GM21717 (cell line): ENCODE data around the gene ARNT2.

ENCODE experiments used
- ATAC-seq: cut with Tn5 transposase; IDR thresholded peaks from one replicate; pipeline ENCODE4 v1.9.1; 2021; ENCODE audit warnings: mild to moderate bottlenecking, moderate library complexity; ENCODE audit not compliant: unreplicated experiment

Gene ARNT2

DNA sequence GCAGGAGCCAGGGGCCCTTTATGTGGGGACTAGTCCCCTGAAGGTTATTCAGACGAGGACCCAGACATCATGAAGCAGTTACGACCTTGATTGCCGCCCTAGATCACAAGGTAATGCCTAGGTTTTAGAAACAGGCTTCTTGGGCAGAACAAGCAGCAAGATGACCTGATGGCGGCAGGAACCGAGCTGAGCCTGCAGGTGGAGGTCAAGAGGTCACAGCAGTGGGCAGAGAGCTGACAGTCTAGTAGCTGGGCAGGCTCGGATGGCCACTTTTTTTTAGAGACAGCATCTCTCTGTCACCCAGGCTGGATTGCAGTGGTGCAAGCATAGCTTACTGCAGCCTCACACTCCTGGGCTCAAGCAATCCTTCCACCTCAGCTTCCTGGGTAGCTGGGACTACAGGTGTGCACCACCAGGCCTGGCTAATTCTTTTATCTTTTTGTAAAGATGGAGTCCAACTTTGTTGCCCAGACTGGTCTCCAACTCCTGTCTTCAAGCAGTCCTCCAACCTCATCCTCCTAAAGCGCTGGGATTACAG lies 207.4 kb downstream of the ARNT2 start:
- ATAC-seq, result no peak

DNA sequence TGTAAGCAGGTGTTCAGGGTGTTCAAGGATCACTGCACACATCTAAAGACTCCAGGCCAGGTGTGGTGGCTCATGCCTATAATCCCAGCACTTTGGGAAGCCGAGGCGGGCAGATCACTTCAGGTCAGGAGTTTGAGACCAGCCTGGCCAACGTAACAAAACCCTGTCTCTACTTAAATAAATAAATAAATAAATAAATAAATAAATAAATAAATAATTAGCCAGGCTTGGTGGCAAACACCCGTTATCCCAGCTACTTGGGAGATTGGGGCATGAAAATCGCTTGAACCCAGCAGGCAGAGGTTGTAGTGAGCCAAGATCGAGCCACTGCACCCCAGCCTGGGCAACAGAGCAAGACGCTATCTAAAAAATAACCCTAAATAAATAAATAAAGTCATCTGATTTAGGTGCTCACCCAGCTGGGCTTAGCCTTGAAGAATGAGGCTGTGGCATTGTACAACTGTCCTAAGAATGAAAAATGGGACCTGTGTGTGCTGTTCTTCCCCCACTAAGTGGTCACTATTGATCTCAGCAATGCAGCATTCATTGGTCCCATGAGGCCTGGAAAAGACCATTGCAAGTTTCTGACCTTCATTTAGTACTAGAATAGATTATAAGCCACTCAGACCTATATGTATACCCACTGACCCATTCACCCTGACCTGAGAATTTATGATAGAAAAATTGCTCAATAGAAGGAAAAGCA lies 208.1 kb downstream of the ARNT2 start:
- ATAC-seq, result no peak

DNA sequence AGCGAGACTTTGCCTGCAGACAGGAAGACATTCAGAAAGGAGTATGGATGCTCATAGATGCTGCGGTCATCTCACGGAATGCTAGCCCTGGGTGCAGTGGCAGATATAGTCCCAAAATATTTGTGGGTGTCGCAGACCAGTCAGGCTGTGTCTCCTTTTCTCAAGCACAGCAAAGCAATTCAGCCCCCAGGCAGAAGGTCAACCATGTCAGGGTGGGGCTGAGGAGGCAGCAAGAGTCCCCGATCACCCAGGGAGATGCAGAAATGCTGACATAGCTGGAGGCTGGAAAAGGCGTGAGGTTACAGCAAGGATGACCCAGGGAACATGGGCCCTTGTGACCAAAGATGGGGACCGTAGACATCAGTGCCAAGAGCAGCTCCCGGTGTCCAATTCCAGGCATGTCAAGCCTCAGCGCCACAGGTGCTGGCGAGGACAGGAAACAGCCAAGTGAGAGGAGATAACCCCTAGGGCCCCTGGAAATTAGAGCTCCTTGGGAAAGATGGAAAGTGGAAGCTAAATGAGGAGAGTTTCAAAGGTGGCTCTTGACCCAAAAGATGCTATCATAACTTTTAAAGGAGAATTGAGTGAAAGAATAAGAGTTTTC lies 209.7 kb downstream of the ARNT2 start:
- no peak for ATAC-seq

DNA sequence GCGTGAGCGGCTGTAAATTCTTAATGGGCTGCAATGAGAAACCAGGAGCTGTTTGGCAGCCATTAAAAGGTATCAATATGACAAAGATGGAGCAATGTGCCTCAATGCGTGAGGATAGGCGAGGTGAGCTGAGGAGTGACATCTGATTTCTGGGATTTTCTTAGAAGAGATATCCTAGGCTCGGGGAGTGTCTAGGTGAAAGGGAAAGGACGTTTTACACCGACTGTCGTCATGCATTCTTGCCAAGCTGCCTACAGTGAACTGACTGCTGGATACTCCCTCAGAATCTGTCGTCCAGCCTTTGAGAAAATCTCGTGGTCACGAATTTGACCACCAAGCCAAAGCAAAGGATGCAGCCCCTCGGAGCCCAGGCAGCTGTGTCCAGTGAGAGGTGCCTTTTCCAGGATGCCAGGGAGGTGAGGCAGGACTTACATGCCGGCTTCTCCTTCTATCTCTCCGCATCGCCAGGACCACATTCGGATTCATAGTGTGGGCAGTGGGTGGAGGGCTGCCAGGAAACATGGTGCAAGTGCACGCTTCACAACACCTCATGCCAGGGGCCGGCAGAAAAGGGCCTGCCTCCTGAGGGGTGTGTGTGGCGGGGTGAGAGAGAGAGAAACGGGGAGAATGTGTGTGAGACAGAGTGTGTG lies 210.7 kb downstream of the ARNT2 start:
- no peak for ATAC-seq

DNA sequence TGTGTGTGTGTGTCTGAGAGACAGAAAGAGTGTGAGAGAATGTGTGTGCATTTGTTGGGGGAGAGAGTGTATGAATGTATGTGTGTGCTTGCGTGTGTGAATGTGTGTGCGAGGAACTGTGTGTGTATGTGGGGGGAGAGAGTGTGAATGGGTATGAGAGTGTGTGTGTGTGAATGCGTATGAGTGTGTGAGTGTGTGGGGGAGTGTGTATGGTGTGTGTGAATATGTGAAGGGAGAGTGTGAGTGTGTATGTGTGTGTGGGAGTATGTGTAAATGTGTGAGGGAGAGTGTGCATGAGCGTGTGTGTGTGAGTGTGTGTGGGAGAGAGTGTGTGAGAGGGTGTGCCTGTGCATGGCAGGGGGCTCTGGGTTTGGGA lies 211.2 kb downstream of the ARNT2 start:
- no peak for ATAC-seq

DNA sequence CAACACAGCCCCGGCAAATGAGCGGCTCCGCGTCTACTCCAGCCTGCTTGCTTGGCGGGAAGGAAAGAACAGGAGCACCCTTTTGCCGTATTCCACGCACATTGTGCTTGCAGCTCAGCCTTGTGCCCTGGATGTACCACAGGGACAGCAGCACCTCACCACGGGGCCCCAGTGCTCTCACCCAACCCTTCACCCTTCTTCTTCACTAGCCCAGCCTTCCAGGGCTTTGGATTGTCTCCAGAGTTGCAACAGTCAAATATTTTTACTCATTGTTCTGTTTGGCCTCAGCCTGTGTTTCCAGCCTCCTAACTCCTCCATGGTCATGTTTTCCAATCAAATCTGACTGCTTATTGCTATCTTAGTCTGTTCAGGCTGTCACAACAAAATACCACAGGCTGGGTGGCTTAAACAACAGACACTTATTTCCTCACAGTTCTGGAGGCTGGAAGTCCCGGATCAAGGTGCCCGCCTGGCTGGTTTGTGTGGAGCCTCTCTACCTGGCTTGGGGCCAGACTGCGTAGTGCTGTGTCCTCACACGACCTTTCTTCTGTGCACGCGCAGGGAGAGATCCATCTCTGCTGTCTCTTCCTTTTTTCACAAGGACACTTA lies 211.7 kb downstream of the ARNT2 start:
- ATAC-seq, result no peak

DNA sequence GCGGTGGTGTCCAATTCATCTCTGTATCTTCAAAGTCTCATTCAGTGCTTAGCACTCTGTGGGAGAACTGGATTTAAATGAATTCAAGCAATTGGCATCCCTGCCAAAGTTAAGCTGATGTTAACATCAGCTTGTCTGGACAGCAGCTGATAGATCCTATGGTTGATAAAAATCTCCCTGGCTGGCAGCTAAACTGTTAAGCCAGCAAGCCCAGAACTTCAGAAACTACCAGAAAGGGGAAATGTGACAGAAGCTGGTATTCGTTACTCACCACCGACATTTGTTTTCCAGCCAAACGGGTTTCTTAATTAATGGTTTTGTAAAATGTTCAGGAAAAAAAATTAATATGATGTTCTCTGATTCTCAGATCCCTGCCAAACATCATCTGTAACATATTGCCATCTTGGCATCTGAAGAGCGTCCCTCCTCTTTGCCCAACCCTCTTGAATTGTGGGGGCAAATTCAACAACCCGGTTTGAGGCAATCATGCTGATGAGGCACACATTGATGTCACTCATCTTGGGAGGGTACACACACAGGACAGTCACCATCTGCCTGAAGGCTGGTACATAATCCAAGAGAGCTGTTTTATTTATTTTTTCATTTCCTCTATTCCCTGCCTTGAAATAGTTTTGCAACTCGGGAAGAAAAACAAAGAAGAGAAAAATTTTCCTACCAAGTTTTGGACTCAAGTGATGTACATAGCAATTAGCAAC lies 214.7 kb downstream of the ARNT2 start:
- no peak for ATAC-seq

DNA sequence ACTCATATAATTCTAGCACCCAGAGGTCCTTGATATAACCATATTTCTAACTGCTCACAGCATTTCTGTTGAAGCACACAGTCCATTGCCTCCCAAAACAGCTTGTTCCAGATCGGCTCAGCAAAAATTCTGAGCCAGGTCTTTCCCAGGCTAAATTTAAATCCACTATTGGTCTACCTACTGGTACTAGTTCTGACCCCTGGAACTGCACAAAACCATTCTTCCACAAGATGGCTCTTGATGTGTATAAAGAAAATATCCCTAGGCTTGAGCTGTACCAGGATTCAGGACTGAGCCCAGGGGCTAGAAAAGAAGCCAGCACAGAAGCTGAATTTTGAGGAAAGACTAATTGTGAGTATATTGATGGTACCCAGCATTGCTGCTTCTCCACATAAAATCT lies 215.5 kb downstream of the ARNT2 start:
- ATAC-seq, result no peak

DNA sequence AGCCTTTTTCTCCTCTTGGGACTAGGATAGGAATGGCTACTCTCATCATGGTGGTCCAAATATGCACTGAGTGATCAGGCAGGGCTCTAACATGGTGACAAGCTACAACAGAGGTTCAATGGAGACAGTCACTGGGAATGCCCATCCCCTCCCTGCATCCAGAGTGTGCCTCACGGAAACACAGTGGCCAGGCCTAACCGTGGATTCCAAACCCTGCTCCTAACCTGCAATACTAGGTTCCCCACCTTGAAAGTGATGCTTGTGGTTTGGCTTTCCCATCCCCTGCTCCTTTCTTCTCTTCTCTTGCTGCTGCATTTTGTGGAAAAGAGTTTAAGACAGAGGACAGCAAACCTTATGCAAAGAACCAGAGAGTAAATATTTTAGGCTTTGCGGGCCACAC lies 216.0 kb downstream of the ARNT2 start:
- no peak for ATAC-seq

DNA sequence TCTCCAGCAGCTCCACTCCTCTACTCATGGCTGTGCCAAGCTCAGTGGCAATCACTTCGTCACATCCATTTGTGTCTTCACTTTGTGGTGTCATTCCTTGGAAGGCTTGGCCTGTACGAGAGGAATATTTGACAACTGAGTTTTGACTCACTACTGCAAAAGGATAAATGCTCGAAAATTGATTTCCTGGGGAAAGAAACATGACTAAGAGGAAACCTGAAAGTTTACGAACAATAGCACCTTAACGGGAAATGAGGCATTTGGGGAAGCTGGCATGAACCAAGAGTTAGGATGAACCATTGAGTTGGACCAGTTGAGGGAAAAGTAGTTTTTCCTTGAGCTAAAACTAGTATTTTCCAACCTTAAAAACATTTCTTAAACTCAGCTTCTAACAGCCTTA lies 216.7 kb downstream of the ARNT2 start:
- ATAC-seq, result no peak

DNA sequence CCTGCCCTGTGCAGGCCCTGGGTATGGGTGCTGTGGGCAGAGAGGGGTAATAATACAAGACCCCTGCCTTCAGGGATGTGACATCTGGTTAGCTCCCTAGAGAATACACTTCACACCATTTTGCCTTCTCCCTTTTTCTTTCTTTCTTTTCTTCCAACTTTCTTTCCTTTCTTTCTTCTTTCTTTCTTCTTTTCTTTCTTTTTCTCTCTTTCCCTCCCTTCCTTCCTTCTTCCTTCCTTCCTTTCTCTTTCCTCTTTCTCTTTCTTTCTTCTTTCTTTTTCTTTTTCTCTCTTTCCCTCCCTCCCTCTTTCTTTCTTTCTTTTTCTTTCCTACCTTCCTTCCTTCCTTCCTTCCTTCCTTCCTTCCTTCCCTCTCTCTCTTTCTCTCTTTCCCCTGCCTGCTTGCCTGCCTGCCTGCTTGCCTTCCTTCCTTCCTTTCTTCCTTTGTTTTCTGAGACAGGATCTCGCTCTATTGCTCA lies 222.5 kb downstream of the ARNT2 start:
- no peak for ATAC-seq

DNA sequence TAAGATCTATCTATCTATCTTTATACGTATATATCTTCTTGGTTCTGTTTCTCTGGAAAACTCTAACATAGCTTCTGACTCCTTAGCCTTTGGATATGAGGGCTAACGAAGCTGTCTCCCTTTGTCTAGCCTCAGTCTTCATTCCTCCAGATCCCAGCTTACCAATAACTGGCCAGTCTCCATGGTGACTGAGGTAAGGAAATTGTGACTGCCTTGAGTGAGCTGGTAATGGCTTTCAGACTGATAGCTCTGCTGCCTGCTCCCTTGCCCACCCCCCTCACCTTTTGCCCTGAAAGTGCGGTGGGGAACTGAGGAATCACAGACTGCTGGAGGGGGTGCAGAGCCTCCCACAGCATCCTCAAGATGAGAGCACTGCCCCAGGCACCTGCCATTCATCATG lies 225.2 kb downstream of the ARNT2 start:
- ATAC-seq, result no peak

DNA sequence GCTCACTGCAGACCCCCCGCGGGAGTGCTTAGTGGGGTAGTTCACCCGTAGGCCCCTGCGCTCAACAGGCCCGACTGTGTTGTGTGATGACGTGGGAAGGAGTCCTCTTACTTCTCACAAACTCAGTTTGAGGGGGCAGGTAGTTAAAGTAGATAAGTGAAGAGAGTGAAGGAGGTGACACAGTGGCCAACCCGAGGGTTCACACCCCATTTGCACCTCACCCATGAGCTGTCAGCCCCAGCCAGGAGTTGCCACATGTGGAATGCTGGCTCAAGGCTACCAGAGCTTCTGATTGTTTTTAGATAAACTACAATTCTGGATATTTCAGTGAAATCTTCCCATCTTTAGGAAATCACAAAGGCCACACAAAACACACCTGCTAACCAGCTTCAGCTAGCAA lies 226.8 kb downstream of the ARNT2 start:
- no peak for ATAC-seq

DNA sequence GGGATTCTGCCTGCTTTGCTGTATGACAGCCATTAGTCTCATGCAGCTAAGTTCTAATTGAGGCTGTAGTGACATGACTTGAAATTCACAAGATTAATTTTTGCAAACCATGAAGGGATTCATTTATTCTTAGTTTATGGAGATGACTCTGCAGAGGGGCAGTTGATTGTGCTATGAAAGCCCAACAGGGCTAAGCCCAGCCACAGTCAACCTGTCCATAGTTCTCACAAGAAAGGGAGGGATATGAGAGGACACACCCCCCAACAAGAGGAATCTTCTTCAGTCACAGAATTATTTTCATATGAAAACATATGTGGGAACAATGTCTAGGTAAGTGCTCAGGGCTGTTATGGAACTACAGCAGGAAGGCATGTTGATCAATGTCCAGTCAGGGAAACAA lies 229.0 kb downstream of the ARNT2 start:
- no peak for ATAC-seq

DNA sequence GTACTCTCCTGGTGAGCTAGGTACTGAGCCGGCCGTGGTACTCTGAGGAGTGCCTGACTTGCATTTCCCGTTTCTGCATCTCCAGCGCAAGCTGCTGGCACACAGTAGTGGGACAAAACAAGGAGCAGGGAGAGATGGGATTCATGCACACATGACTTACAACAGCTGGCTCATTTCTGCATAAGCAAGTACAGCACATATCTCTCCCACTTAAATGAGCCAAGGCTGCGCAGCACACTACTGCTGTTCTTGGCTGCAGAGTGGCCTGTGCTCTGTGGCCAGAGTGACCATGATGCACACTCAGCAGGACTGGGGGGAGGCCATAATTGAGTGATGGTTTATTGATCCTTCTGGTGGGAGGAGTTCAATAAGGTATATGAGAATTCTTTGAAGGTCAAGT lies 231.8 kb downstream of the ARNT2 start:
- no peak for ATAC-seq

DNA sequence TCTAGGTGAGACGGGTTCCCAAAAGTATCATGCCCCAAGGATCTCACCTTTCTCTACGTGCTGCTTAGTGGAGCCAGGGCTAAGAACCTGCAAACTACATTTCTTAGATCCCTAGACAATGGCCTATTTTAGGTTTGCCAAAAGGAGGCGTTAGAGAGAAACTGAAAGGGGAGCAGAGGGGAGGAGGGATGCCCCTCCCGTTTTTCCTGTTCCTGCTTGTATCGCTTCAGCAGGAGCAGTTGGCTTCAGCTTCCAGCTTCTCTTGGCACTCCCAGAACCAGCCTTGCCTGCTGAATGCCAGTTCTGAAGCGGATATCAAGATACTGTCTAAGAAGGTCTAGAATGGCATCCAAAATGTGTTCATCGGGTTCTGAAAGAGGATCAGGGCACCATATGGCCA lies 232.5 kb downstream of the ARNT2 start:
- ATAC-seq, result no peak

DNA sequence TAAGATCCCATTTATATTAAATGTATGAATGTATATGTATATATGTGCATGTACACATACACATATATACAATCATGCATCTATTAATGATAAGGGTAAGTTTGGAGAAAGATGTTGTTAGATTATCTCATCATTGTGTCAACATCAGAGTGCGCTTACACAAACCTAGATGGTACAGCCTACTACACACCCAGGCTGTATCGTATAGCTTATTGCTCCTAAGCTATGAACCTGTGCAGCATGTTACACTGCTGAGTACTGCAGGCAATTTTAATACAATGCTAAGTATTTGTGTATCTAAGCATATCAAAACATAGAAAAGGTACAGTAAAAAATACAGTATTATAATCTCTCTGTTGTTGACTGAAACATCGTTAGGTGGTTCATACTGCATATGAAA lies 233.6 kb downstream of the ARNT2 start:
- ATAC-seq, result no peak

DNA sequence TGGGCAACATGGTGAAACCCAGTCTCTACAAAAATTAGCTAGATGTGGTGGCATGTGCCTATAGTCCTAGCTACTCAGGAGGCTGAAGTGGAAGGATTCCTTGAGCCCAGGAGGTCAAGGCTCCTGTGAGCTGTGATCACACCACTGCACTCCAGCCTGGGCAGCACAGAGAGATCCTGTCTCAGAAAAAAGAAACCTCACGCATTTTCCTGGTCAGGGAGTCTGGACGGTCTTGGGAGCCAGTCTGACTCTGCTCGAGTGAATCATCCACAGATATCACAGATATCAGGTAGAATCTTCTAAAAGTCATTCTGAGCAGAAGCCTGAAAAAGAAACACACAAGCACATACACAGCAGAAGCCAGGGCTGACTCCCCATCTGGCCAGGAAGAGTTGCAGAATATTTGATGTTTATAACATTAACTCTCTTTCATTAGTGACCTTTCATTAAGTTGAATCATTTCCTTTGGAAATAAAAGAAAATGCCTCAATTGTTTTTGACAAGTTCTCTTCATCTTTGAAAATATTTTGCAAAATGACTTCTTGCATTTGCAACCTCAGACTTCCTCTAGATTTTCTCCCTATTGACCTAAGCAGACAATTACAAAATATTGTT lies 234.5 kb downstream of the ARNT2 start:
- ATAC-seq, result no peak

DNA sequence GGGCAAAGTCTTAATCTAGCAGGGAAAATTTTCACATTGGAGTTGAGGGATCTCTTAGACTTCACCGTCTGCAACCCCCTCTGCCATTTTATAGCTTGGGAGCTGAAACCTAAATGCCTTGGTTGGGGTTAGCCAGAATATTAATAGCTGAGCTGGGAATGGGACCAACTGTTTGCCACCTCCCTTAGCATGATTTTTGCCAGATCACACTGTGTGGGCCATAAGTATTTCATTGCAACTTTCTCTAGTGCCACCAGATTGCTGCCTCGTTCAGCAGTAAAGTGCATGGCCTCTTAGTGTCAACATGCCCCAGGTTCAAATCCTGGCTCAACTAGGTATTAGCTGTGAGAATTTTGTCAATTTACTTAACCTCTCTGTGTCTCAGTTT lies 235.0 kb downstream of the ARNT2 start:
- no peak for ATAC-seq

DNA sequence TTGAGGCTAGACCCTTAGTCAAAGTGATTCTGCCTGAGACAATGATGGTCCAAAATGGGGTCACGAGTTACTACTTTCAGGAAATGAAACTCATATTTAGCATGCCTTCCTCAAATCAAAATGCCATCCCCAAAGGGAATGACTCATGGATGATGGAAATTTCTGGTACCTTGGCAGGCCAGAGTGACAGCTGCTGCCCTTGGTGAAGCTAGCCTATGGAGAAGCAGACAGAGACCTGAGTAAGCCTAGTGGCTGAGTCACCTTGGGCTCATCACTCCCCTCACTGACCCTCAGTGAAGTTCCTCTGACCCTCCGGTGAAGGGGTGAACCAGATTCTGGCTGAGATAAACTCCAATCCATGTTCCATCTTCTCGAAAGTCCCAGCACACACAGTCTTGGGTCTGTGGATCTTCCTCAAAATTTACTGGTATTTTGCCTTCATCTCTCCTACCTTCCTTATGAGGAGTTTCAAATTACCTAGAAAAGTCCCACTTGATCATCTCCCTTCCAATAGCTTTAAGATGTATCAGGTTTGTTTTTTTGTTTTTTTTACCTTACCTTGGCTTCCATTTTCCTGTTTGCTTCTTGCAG lies 236.4 kb downstream of the ARNT2 start:
- no peak for ATAC-seq
